MM.1S (cell line): ENCODE data around the gene F2.

ENCODE experiments used
- DNase-seq: peaks from one replicate; pipeline ENCODE4 v3.0.0-alpha.2; 2015
- H2AFZ ChIP-seq: fragments of 300-600 bp; sonication (generic); 2 replicates; pipeline ENCODE4 v1.6.0; 2016; ENCODE audit warnings: antibody characterized with exemption, low read length
- H3F3A ChIP-seq: fragments of 300-600 bp; sonication (generic); 2 replicates; pipeline ENCODE4 v1.6.1; 2016; ENCODE audit warnings: mild to moderate bottlenecking, antibody characterized with exemption, low read length, moderate library complexity, mixed read lengths; ENCODE audit not compliant: insufficient read depth
- H3K27ac ChIP-seq: fragments of 300-600 bp; sonication (generic); 2 replicates; pipeline ENCODE4 v1.5.1; 2016; ENCODE audit warnings: mild to moderate bottlenecking, low read length
- H3K27me3 ChIP-seq: fragments of 300-600 bp; sonication (generic); replicated peaks from 2 replicates; pipeline ENCODE4 v1.6.0; 2016; ENCODE audit warnings: low read length; ENCODE audit not compliant: insufficient read depth
- H3K36me3 ChIP-seq: fragments of 300-600 bp; sonication (generic); replicated peaks from 2 replicates; pipeline ENCODE4 v1.6.1; 2016; ENCODE audit warnings: mild to moderate bottlenecking, low read length, mixed read lengths; ENCODE audit not compliant: insufficient read depth
- H3K4me1 ChIP-seq: fragments of 300-600 bp; sonication (generic); 2 replicates; pipeline ENCODE4 v1.6.1; 2016; ENCODE audit warnings: low read length, mixed read lengths
- H3K4me2 ChIP-seq: fragments of 300-600 bp; sonication (generic); 2 replicates; pipeline ENCODE4 v1.6.0; 2016; ENCODE audit warnings: low read depth, low read length
- H3K4me3 ChIP-seq: fragments of 300-600 bp; sonication (generic); 2 replicates; pipeline ENCODE4 v1.5.1; 2016; ENCODE audit warnings: low read length, mixed read lengths
- H3K79me2 ChIP-seq: fragments of 300-600 bp; sonication (generic); 2 replicates; pipeline ENCODE4 v1.6.1; 2016; ENCODE audit warnings: mixed run types, low read length, mixed read lengths
- H3K9ac ChIP-seq: fragments of 300-600 bp; sonication (generic); 2 replicates; pipeline ENCODE4 v1.6.1; 2016; ENCODE audit warnings: low read length, mixed read lengths
- H3K9me2 ChIP-seq: fragments of 300-600 bp; sonication (generic); replicated peaks from 2 replicates; pipeline ENCODE4 v1.6.1; 2016; ENCODE audit warnings: mild to moderate bottlenecking, low read length, mixed read lengths; ENCODE audit not compliant: insufficient read depth
- H3K9me3 ChIP-seq: fragments of 300-600 bp; sonication (generic); replicated peaks from 2 replicates; pipeline ENCODE4 v1.6.1; 2016; ENCODE audit warnings: mild to moderate bottlenecking, low read length, mixed read lengths; ENCODE audit not compliant: insufficient read depth
- H4K20me1 ChIP-seq: fragments of 300-600 bp; sonication (generic); 2 replicates; pipeline ENCODE4 v1.6.1; 2016; ENCODE audit warnings: mild to moderate bottlenecking, low read length, moderate library complexity, mixed read lengths; ENCODE audit not compliant: insufficient read depth
- CTCF ChIP-seq: fragments of 300-600 bp; sonication (generic); IDR thresholded peaks from 2 replicates; pipeline ENCODE4 v1.5.1; 2016; ENCODE audit warnings: antibody characterized with exemption, low read length, mixed read lengths
- EZH2 ChIP-seq: fragments of 300-600 bp; sonication (generic); optimal IDR thresholded peaks from 2 replicates; pipeline ENCODE3; 2017; ENCODE audit warnings: low read depth, mild to moderate bottlenecking, antibody characterized with exemption, low read length, mixed read lengths
- EZH2phosphoT487 ChIP-seq: fragments of 300-600 bp; sonication (generic); IDR thresholded peaks from 2 replicates; pipeline ENCODE4 v1.6.1; 2018; ENCODE audit warnings: antibody characterized with exemption, low read length

F2 gene

GRCh38 chr11:46743693-46744339 is 24.8 kb downstream of the F2 start:
- no peak overlapping the region for H3K27ac ChIP-seq
- H3K36me3 ChIP-seq = peaks cover 8% of the 10 kb centered on the region; the same call in 1 of the 2 replicates
- no peaks in the 10 kb centered on the region for H3K79me2 ChIP-seq
- H2AFZ ChIP-seq = no peak overlapping the region
- no peaks in the 10 kb centered on the region for H3F3A ChIP-seq
- H3K9ac ChIP-seq = no peak overlapping the region
- DNase-seq = no peak
- TF ChIP-seq CTCF (no peak), EZH2 (no peak), EZH2phosphoT487 (no peak)
- H3K27me3 ChIP-seq = no peaks in the 10 kb centered on the region
- H4K20me1 ChIP-seq = no peaks in the 10 kb centered on the region
- H3K4me3 ChIP-seq = no peak overlapping the region
- H3K4me2 ChIP-seq = no peak overlapping the region
- H3K9me2 ChIP-seq = no peaks in the 10 kb centered on the region
- no peaks in the 10 kb centered on the region for H3K4me1 ChIP-seq
- no peaks in the 10 kb centered on the region for H3K9me3 ChIP-seq

GRCh38 chr11:46745328-46745727 is 26.3 kb downstream of the F2 start:
- DNase-seq = no peak
- Histone ChIP-seq H3F3A (no peaks in the 10 kb centered on the region), H3K4me1 (no peaks in the 10 kb centered on the region), H3K9me2 (no peaks in the 10 kb centered on the region), H3K27ac (no peak overlapping the region), H3K36me3 (peaks cover 8% of the 10 kb centered on the region; the same call in 1 of the 2 replicates), H3K4me3 (no peak overlapping the region), H3K79me2 (no peaks in the 10 kb centered on the region), H2AFZ (no peak overlapping the region), H4K20me1 (no peaks in the 10 kb centered on the region), H3K27me3 (no peaks in the 10 kb centered on the region), H3K9ac (no peak overlapping the region), H3K4me2 (no peak overlapping the region), H3K9me3 (no peaks in the 10 kb centered on the region)
- TF ChIP-seq EZH2 (no peak), CTCF (no peak), EZH2phosphoT487 (no peak)

GRCh38 chr11:46745995-46746394 is 27.0 kb downstream of the F2 start:
- H3K27me3 ChIP-seq = no peaks in the 10 kb centered on the region
- H3K9ac ChIP-seq = no peak overlapping the region
- TF ChIP-seq CTCF (no peak), EZH2phosphoT487 (no peak), EZH2 (no peak)
- H3K79me2 ChIP-seq = no peaks in the 10 kb centered on the region
- no peak overlapping the region for H3K27ac ChIP-seq
- H3K4me2 ChIP-seq = no peak overlapping the region
- H2AFZ ChIP-seq = no peak overlapping the region
- H3K4me1 ChIP-seq = no peaks in the 10 kb centered on the region
- H3F3A ChIP-seq = no peaks in the 10 kb centered on the region
- no peaks in the 10 kb centered on the region for H4K20me1 ChIP-seq
- DNase-seq = no peak
- no peaks in the 10 kb centered on the region for H3K9me3 ChIP-seq
- H3K9me2 ChIP-seq = no peaks in the 10 kb centered on the region
- H3K4me3 ChIP-seq = no peak overlapping the region
- peaks cover 9% of the 10 kb centered on the region; the same call in 1 of the 2 replicates for H3K36me3 ChIP-seq
